GM12878 (cell line): ENCODE data around the gene GALNT6. TPM values are rescaled to one million over a fixed set of nuclear protein-coding genes. Genes with fewer than 3 reads are reported as not detected.

Experiments used
- ATAC-seq: fragments of 200-7000 bp; cut with Tn5 transposase; 3 replicates; pipeline ENCODE4 v1.9.1; 2020; ENCODE audit warnings: mild to moderate bottlenecking, moderate library complexity
- BruUV-seq: library from RNA; stranded (reverse); fragments of 400-500 nt; replicated peaks from 2 replicates; lab custom pipeline; 2021; lab: Mats Ljungman, UMichigan
- CTCF ChIA-PET: fragments of 300-600 bp; sonication (Branson Sonifier 250); formaldehyde crosslinking; extraction: SDS; loops from one replicate; lab custom pipeline; 2021; ENCODE audit warnings: inconsistent platforms; lab: Yijun Ruan, JAX
- POLR2A ChIA-PET: fragments of 350-600 bp; formaldehyde crosslinking; extraction: SDS; loops from one replicate; lab custom pipeline; 2021; ENCODE audit warnings: inconsistent platforms; lab: Charles Lee
- RAD21 ChIA-PET: fragments of 300-600 bp; sonication (Branson Sonifier 250); formaldehyde crosslinking; loops from one replicate; lab custom pipeline; 2023; ENCODE audit warnings: antibody characterized with exemption; ENCODE audit not compliant: unreplicated experiment; lab: Charles Lee
- SMC1A ChIA-PET: fragments of 300-600 bp; sonication (Branson Sonifier 250); formaldehyde crosslinking; loops from one replicate; lab custom pipeline; 2023; ENCODE audit not compliant: unreplicated experiment, uncharacterized antibody; lab: Charles Lee
- DNase-seq: peaks from one replicate; pipeline ENCODE4 v3.0.0-alpha.2; 2011; ENCODE audit warnings: low read depth, low spot score
- FAIRE-seq: peaks from 3 replicates; lab custom pipeline; 2011; peaks lifted over from hg19 to GRCh38; lab: Jason Lieb, UNC
- H2AFZ ChIP-seq: 2 replicates; pipeline ENCODE4 v1.6.0; 2011; ENCODE audit warnings: low read depth, low read length, control low read depth; ENCODE audit not compliant: control insufficient read depth
- H3K27ac ChIP-seq: 2 replicates; pipeline ENCODE4 v1.5.1; 2011; ENCODE audit warnings: control low read depth; ENCODE audit not compliant: control insufficient read depth, insufficient read depth
- H3K27me3 ChIP-seq, 2 experiments: replicated peaks in 1 of 2; 2 replicates each; pipeline versions ENCODE4 v1.6.0 to v1.6.1; 2011; ENCODE audit warnings: low read length in 1 of 2; ENCODE audit not compliant: control insufficient read depth in 2 of 2, insufficient read depth in 2 of 2
- H3K36me3 ChIP-seq, 2 experiments: 2 replicates each; pipeline ENCODE4 v1.5.1; 2011; ENCODE audit warnings: low read length in 1 of 2; ENCODE audit not compliant: control insufficient read depth in 2 of 2, insufficient read depth in 2 of 2
- H3K4me1 ChIP-seq: 2 replicates; pipeline ENCODE4 v1.6.1; 2011; ENCODE audit warnings: mild to moderate bottlenecking, low read length, moderate library complexity, mixed read lengths; ENCODE audit not compliant: control insufficient read depth, insufficient read depth
- H3K4me2 ChIP-seq: 2 replicates; pipeline ENCODE4 v1.6.0; 2011; ENCODE audit warnings: control low read depth; ENCODE audit not compliant: control insufficient read depth, insufficient read depth
- H3K4me3 ChIP-seq: fragments of 200-600 bp; sonication (generic); 2 replicates; pipeline ENCODE4 v1.5.1; 2016
- H3K79me2 ChIP-seq: 2 replicates; pipeline ENCODE4 v1.6.0; 2011; ENCODE audit warnings: low read length; ENCODE audit not compliant: control insufficient read depth, insufficient read depth
- H3K9ac ChIP-seq: 2 replicates; pipeline ENCODE4 v1.8.0; 2011; ENCODE audit warnings: low read length, control low read depth, mixed read lengths; ENCODE audit not compliant: control insufficient read depth, insufficient read depth
- H3K9me3 ChIP-seq: replicated peaks from 3 replicates; pipeline ENCODE4 v1.5.1; 2011; ENCODE audit warnings: mild to moderate bottlenecking, low read length; ENCODE audit not compliant: control insufficient read depth, insufficient read depth
- H4K20me1 ChIP-seq: 2 replicates; pipeline ENCODE4 v1.6.0; 2011; ENCODE audit not compliant: control insufficient read depth, insufficient read depth
- ASH2L ChIP-seq: fragments of 300-600, 200-600 bp; sonication (generic); IDR thresholded peaks from 2 replicates; pipeline ENCODE4 v1.6.1; 2017; ENCODE audit warnings: low read depth, mild to moderate bottlenecking, borderline replicate concordance
- BHLHE40 ChIP-seq, 2 experiments: fragments of 450-650 bp in 1 of 2; IDR thresholded peaks; 2 replicates each; pipeline ENCODE4 v1.6.1; 2011 to 2017; ENCODE audit warnings: low read depth in 2 of 2, borderline replicate concordance in 1 of 2, improper control_type of control experiment in 1 of 2, low read length in 1 of 2, mild to moderate bottlenecking in 1 of 2
- CHD2 ChIP-seq: IDR thresholded peaks from 2 replicates; pipeline ENCODE4 v1.6.1; 2011; ENCODE audit warnings: low read depth, low read length, improper control_type of control experiment, borderline replicate concordance
- CREM ChIP-seq: IDR thresholded peaks from 2 replicates; pipeline ENCODE4 v1.6.1; 2014; ENCODE audit warnings: antibody characterized with exemption, low read depth
- DPF2 ChIP-seq: fragments of 450-650 bp; IDR thresholded peaks from 2 replicates; pipeline ENCODE4 v1.6.1; 2017; ENCODE audit warnings: mild to moderate bottlenecking
- EGR1 ChIP-seq, 2 experiments: IDR thresholded peaks; 1 replicate in 1 of 2; 2 replicates in 1 of 2; pipeline ENCODE4 v1.6.1; 2011 to 2012; ENCODE audit warnings: low read depth in 2 of 2, low read length in 2 of 2, borderline replicate concordance in 1 of 2, mild to moderate bottlenecking in 1 of 2, moderate library complexity in 1 of 2
- HDAC6 ChIP-seq: fragments of 200-600 bp; sonication (generic); IDR thresholded peaks from one replicate; pipeline ENCODE4 v1.8.0; 2017; ENCODE audit warnings: antibody characterized with exemption; ENCODE audit not compliant: unreplicated experiment
- LARP7 ChIP-seq: fragments of 450-650 bp; IDR thresholded peaks from 2 replicates; pipeline ENCODE4 v1.6.1; 2017; ENCODE audit warnings: mild to moderate bottlenecking
- RAD21 ChIP-seq: IDR thresholded peaks from 2 replicates; pipeline ENCODE4 v1.6.1; 2011; ENCODE audit warnings: mild to moderate bottlenecking, low read depth, low read length, moderate library complexity; ENCODE audit not compliant: insufficient read depth
- RB1 ChIP-seq: fragments of 450-650 bp; formaldehyde crosslinking; IDR thresholded peaks from 2 replicates; pipeline ENCODE4 v1.6.1; 2017; ENCODE audit warnings: mild to moderate bottlenecking, borderline replicate concordance
- SIN3A ChIP-seq: IDR thresholded peaks from 2 replicates; pipeline ENCODE4 v1.6.1; 2012; ENCODE audit warnings: low read depth, low read length, improper control_type of control experiment
- STAT1 ChIP-seq: fragments of 450-650 bp; conservative IDR thresholded peaks from 2 replicates; pipeline ENCODE4 v1.6.1; 2014; ENCODE audit warnings: antibody characterized with exemption, mild to moderate bottlenecking
- TBL1XR1 ChIP-seq: IDR thresholded peaks from 2 replicates; pipeline ENCODE4 v1.6.1; 2012; ENCODE audit warnings: low read depth, low read length, improper control_type of control experiment
- TCF7 ChIP-seq: IDR thresholded peaks from 2 replicates; pipeline ENCODE4 v1.6.1; 2014; ENCODE audit warnings: antibody characterized with exemption, borderline replicate concordance
- WGBS: methylation state at CpG from one replicate; pipeline ENCODE4 v1.1.6; 2016; ENCODE audit warnings: low lambda C conversion rate; ENCODE audit not compliant: insufficient replicate concordance, insufficient coverage; ENCODE audit errors: missing lambda C conversion rate; 5-methylcytosine and 5-hydroxymethylcytosine counted together
- in situ Hi-C: fragments of 300-500 bp; cut with MboI; formaldehyde crosslinking; loops from 9 replicates; pipeline ENCODE4 v1.14.3; 2018; ENCODE audit warnings: mixed read lengths
- intact Hi-C: fragments of 100-400 bp; cut with micrococcal nuclease; formaldehyde crosslinking; loops from one replicate; pipeline ENCODE4 v1.14.2; 2022; ENCODE audit not compliant: unreplicated experiment
- polyA plus RNA-seq, 11 experiments: library from polyadenylated mRNA; depleted of rRNA in 4 of 11; unstranded in 6 of 11; stranded (reverse) in 5 of 11; fragments of >200 nt; fragmentation: Nextera tagmentation in 4 of 11; fragmentation: Illumina TruSeq in 1 of 11; extraction: Ambion mirVana in 4 of 11; extraction: Trizol in 1 of 11; gene quantifications; 1 replicate in 1 of 11; 2 replicates in 10 of 11; pipeline versions ENCODE4 v1.2.1 to v1.2.3, GENCODE V29; 2011 to 2016; ENCODE audit warnings: inconsistent platforms in 2 of 11, missing spikeins in 2 of 11, low read depth in 1 of 11
- total RNA-seq, 4 experiments: library from RNA; depleted of rRNA in 3 of 4; stranded (reverse); fragments of >200 nt in 3 of 4; fragmentation: Illumina TruSeq in 1 of 4; extraction: Trizol in 1 of 4; gene quantifications; 2 replicates each; pipeline versions ENCODE4 v1.2.1 to v1.2.3, GENCODE V29; 2013 to 2021
- TF ChIP-seq, protein P1 (sequence below): IDR thresholded peaks from 2 replicates; pipeline ENCODE4 v1.6.1; 2012; ENCODE audit warnings: low read depth, low read length, improper control_type of control experiment
- TF ChIP-seq, protein P2 (sequence below): fragments of 150-350 bp; IDR thresholded peaks from 2 replicates; pipeline ENCODE4 v1.6.1; 2016; ENCODE audit warnings: low read depth, low read length
- TF ChIP-seq, protein P3 (sequence below): IDR thresholded peaks from 2 replicates; pipeline ENCODE4 v1.6.1; 2011; ENCODE audit warnings: borderline replicate concordance, low read depth, mild to moderate bottlenecking, moderate library complexity, mixed read lengths, low read length; ENCODE audit not compliant: insufficient read depth; ENCODE audit errors: extremely low read length

Gene GALNT6
- total and polyA plus RNA-seq, 10 of the 15 experiments (the other 5 are each of a cell fraction or from before 2014, with no cell fraction given), result 6.6 to 40.4 (median 23.7) TPM

DNA sequence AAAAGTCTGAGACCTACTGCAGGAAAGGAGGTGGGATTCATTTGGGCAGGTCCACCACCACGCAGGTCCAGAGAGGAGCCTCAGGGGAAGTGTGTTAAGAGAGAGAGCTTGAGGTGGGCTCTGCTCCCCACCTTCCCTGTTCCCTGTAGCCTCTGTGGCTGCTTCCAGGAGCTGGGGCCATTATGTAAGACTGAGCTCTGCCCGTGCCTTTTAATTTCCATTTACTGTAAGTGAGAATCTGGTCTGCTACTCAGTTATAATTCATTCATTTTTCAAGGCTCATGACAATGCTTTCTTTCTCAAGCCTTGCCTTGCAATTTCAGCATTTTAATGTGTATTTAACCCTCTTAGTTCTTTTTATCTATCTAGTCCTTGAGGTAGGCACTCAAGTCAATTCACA is 41.7 kb upstream of the GALNT6 start:
- ChIA-PET CTCF (interaction anchor here (1.1 to 3.0 kb wide), 2 partner anchors 11 to 114 kb away, joined by 3 to 12 read pairs; no protein-coding TSS in a partner anchor), RAD21 (no interaction called here), SMC1A (interaction anchor here (1.0 kb wide), 1 partner anchor 10 kb away, joined by 3 read pairs; no protein-coding TSS in a partner anchor), POLR2A (no interaction called here)
- WGBS, result 72% methylated on average over 2 of the region's 2 CpGs
- Histone ChIP-seq H2AFZ (no peak overlapping the region), H4K20me1 (no peaks in the 10 kb centered on the region), H3K4me2 (no peak overlapping the region), H3K4me1 (no peaks in the 10 kb centered on the region), H3K9me3 (no peaks in the 10 kb centered on the region), H3K27ac (no peak overlapping the region), H3K4me3 (no peak overlapping the region), H3K79me2 (no peaks in the 10 kb centered on the region), H3K27me3 (no peaks in the 10 kb centered on the region), H3K9ac (no peak overlapping the region), H3K36me3 (no peaks in the 10 kb centered on the region)
- FAIRE-seq, result no peak
- in situ Hi-C loops, result no loop called here
- no TSS peak for BruUV-seq
- intact Hi-C loops, result no loop called here
- no peak for ATAC-seq
- DNase-seq, result no peak
- TF ChIP-seq STAT1 (no peak), DPF2 (no peak), LARP7 (no peak), HDAC6 (no peak), EGR1 (IDR thresholded peaks at IDR 0.05; ENCODE audit: borderline replicate concordance in 1 of 2, low read depth in 2 of 2, low read length in 2 of 2) (no peak), TCF7 (no peak), BHLHE40 (IDR thresholded peaks at IDR 0.05; ENCODE audit: borderline replicate concordance in 1 of 2, low read depth in 2 of 2, low read length in 1 of 2) (no peak), ASH2L (no peak), CREM (no peak), TBL1XR1 (no peak), RB1 (no peak), CHD2 (no peak), RAD21 (no peak), SIN3A (no peak)
- TF ChIP-seq, protein P1, sequence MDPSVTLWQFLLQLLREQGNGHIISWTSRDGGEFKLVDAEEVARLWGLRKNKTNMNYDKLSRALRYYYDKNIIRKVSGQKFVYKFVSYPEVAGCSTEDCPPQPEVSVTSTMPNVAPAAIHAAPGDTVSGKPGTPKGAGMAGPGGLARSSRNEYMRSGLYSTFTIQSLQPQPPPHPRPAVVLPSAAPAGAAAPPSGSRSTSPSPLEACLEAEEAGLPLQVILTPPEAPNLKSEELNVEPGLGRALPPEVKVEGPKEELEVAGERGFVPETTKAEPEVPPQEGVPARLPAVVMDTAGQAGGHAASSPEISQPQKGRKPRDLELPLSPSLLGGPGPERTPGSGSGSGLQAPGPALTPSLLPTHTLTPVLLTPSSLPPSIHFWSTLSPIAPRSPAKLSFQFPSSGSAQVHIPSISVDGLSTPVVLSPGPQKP, result no peak
- TF ChIP-seq, protein P2, sequence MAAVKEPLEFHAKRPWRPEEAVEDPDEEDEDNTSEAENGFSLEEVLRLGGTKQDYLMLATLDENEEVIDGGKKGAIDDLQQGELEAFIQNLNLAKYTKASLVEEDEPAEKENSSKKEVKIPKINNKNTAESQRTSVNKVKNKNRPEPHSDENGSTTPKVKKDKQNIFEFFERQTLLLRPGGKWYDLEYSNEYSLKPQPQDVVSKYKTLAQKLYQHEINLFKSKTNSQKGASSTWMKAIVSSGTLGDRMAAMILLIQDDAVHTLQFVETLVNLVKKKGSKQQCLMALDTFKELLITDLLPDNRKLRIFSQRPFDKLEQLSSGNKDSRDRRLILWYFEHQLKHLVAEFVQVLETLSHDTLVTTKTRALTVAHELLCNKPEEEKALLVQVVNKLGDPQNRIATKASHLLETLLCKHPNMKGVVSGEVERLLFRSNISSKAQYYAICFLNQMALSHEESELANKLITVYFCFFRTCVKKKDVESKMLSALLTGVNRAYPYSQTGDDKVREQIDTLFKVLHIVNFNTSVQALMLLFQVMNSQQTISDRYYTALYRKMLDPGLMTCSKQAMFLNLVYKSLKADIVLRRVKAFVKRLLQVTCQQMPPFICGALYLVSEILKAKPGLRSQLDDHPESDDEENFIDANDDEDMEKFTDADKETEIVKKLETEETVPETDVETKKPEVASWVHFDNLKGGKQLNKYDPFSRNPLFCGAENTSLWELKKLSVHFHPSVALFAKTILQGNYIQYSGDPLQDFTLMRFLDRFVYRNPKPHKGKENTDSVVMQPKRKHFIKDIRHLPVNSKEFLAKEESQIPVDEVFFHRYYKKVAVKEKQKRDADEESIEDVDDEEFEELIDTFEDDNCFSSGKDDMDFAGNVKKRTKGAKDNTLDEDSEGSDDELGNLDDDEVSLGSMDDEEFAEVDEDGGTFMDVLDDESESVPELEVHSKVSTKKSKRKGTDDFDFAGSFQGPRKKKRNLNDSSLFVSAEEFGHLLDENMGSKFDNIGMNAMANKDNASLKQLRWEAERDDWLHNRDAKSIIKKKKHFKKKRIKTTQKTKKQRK, result no peak
- TF ChIP-seq, protein P3, sequence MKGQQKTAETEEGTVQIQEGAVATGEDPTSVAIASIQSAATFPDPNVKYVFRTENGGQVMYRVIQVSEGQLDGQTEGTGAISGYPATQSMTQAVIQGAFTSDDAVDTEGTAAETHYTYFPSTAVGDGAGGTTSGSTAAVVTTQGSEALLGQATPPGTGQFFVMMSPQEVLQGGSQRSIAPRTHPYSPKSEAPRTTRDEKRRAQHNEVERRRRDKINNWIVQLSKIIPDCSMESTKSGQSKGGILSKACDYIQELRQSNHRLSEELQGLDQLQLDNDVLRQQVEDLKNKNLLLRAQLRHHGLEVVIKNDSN, result no peak
